GM21447 (cell line): ENCODE results near the gene SPANXN4.
A peak's percentile ranks its signal among the peaks of the same experiment; 100 is the strongest.

Experiments
- ATAC-seq: cut with Tn5 transposase; IDR thresholded peaks from one replicate; pipeline ENCODE4 v1.9.1; 2021; ENCODE audit not compliant: unreplicated experiment

Gene SPANXN4, protein sequence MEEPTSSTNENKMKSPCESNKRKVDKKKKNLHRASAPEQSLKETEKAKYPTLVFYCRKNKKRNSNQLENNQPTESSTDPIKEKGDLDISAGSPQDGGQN

DNA sequence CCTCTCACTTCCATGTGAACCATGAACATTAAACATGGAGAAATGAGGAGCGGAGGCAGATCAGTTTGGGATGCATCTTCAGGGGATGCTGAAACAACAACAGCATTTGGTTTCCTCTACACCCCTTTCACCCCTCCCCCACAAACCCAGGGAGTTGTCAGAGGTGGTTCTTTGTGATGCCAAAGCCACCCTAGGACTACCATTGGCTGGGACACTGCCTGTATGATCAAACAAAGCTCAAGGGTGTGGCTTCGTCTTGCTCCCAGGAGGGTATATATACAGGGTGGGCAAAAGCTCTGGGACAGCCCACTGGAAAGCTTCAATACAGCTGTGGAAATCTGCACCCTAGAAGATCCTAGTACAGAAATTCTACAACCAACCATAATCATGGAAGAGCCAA, at the start of gene SPANXN4:
Gene SPANXN4, plus strand, starts transcription at position 301 of the 400 bp plus-strand sequence. Its CDS starts 87 bp downstream, at position 388.
- no peak for ATAC-seq

DNA sequence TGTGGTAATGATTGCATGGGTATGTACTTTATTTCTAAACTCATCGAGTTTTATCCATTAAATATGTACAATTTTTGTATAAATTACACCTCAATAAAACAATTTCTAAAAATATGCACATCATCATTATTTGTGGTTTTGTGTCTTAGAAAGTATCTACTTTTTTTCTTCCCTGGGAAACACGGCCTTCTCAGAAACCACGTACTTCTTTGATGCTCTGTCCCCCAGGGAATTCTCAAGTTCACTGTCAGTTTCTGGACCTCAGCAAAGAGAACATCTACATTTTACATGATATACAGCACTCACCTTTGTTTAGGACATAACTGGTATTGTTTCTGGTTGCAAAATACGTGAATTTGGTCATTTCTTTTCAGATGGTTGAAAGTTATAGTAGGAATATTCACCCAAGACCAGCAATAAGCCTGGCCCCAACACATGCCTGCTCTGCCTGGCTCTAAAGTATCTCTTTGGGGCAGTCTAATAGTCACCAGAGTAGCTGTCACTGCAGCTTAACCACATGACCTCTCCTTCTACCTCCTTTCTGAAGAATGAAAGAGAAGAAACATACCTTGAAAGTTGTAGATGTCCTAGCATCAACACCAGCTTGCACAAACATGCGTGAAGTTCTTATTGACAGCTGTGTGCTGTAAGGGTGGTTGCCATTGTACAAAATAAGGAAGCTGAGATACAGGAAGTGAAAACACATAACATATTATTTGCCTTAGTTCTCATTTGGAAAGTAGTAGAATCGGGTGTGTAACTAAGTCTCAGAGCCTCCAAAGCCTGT, 48.4 kb upstream of the SPANXN4 start:
- peak; percentile 81 for ATAC-seq

DNA sequence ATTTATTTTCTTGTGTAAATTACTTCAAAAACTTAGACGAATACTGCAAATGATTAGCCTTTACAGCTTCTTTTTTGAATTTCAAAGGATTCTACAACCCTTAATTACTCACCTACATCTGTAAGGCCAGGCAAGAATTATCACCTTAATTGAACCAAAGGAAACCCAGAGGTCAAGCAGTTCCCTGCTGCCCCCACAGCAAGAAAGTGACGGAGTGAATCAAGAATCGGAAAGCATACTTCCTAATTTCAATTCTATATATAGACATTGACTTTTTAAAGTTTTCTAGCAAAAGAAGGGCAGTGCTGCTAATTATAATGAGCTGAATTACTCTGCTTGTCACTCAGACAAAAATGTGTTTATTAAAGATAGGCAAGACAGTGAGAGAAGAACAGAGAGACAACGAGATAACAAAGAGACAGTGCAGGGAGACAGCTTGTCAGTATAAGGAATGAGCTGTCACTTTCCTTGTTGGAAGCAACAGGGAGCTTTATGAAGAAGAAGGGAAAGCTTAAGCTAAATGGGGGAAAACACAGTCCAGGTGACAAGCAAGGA, 47.5 kb upstream of the SPANXN4 start:
- peak; percentile 57 for ATAC-seq

DNA sequence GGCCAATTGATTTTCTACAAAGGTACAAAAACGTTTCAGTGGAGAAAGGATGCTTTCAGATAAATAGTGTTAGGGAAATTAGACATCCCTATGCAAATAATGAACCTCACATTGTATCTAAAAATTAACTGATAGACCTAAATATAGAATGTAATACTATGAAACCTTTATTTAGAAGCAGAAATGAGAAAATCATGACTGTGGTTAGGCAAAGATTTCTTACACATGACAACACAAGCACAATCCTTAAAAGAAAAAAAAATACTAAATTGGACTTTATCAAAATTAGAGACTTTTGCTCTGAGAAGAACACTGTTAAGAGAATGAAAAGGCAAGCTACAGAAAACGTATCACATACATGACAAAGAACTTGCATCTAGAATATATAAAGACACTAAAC, 43.0 kb upstream of the SPANXN4 start:
- no peak for ATAC-seq

DNA sequence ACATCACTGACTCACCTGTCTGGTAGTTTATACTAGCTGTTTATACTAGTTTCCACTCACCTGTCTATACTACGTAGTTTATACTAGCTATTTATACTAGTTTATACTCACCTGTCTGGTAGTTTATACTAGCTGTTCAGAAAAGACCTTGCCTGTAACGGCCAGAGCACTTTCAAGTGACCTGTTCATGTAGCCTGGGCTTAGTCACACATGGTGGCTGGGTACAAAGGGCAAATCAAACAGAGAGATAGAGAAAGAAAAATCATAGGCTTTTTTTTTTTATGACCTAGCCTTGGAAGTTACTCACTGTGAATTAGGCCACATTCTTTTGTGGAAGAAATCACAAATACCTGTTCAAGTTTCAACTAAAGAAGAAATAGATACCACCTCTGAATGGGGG, 30.7 kb upstream of the SPANXN4 start:
- no peak for ATAC-seq

DNA sequence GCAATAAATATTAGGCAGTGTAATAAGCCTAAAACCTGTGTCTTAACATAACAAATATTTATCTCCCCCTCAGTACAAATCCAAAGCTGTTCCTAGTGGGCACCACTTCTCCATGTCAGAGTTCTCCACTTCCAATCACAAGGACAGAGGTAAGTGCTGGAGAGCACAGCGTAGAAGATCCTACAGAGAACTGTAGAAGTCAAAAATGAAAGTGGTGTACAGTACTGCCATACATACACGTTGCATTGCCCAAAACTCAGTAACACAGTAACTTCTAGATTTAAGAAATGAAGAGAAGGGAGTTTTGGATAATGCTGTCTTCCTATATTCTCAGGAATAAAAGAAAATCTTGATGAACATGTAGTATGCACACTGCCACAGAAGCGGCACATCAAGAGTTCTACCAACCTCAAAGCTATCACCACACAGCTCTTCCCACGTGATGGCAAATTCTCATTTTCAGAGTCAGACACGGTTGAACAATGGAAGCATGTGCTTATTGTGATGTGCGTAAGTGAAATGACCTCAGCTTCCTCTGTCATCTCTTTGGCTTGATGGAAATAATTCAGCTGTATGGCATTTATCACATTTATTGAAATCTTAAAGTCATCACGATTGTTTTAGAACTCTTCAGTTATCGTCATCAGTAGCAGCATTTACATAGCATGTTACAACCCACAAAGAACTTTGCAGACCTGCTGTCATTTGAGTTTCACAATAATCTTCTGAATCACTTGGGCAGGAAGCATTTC, 27.1 kb upstream of the SPANXN4 start:
- ATAC-seq = no peak

DNA sequence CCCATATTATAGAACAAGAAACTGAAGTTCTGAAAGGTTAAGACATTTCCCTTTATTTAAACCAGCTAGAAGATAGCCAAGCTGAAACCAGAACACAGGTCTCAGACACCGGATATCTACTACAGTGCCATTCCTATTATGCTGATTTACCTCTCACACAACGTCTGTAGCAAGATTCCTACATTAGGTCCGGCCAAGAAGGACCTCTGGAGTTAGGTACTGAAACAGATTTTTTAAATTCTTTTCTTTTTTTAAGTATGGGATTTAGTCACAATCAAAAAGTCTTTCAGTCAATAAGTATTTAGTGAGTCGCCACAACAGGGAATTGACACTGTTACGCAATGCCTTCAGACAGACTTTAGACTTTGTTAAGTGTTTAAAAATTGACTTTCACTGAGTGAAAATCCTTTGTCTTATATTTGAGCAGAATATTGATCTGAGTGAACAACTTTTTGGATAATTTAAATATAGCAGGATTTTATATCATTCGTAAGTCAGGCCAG, 26.5 kb upstream of the SPANXN4 start:
- no peak for ATAC-seq

DNA sequence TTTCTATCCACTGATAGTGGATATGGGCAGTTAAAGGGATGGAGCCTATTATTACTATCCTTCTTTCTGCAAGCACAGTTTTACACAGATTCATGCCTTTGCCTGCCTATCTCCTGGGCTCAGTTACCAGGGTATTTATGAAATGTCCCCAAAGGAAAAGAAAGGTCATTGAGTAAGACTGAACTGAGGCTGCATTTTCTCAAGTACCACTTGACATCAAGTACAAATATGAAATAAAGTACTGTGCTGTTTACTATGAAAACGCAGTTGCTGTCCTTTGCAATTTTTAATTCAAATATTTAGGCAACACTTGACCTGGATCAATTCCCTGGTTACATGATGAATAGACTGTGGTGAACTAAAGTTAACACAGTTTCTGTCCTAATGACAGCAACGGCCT, 23.5 kb upstream of the SPANXN4 start:
- no peak for ATAC-seq

DNA sequence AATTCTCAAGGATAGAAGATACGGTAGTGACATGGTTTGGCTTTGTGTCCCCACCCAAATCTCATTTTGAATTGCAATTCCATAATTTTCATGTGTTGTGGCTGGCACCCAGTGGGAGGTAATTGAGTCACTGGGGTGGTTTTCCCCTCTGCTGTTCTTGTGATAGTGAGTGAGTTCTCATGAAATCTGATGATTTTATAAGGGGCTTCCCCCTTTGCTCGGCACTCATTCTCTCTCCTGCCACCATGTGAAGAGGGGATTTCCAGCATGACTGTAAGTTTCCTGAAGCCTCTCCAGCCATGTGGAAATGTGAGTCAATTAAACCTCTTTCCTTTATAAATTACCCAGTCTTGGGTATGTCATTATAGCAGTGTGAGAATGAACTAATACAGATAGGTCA, 8.5 kb upstream of the SPANXN4 start:
- ATAC-seq = no peak

DNA sequence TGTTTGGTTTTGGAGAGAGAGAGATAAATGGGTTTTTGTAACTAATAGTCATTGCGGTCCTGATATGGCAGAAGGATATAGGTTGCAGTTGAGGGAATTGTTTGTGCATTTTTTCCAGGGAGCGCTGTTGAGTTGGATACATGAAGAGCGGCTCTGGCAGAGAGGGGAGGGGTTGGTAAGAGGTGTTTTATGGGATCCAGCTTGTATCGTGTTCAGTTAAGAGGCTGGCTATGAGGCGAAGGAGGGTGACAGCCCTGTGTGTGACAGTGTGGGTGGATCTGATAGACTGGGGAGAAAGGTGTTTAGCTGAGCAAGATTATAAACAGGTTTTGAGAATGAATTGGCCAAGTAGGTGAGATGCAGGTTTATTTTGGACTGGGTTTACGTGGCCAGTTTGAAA, 1.5 kb downstream of the SPANXN4 start:
- ATAC-seq = no peak

DNA sequence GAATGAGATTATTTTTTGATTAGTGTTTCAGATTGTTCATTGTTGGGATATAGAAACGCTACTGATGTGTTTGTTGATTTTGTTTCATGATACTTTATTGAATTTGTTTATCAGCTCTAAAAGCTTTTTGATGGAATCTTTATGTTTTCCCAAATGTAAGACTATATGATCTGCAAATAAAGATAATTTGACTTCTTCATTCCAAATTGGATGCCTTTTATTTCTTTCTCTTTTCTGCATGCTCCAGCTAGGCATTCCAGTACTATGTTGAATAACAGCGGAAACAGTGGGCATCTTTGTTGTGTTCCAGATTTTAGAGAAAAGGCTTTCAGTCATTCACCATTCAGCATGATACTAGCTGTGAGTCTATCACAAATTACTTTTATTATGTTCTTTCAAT, 21.8 kb downstream of the SPANXN4 start:
- no peak for ATAC-seq

DNA sequence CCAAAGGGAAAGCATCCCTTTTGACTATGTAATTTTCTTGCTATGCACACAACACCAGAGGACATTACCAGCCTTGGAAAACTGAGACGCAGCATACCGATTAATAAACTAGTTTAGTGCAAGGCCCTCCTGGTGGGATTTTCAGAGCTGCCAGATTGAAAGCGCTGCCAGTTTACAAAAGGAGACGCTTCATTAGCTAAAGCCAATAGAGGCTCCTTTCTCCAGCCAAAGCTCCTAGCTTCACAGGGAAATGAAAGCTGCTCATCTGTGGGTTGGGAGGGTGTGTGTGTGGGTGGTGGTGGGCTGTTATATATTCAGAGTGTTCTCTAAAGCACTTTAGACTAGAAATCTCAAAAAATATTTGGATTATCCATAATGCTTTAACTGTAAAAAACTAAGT, 32.4 kb downstream of the SPANXN4 start:
- no peak for ATAC-seq

DNA sequence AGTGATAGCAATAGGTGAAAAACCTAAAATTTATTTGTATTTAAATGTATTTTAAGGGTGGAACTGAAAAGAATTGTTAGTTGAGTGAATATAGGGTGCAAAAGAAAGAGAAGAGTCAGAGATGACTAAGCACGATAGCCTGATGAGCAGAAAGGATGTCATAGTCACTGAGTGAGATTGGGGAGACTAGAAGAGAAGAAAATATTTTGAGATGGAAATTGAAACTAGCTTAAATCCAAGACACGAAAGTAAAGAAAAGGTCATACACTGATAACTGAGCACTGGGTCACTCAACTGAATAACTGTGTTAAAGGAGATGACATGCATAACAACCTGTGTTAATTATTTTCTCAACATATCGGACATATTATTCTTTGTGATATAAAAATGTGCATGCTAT, 55.5 kb downstream of the SPANXN4 start:
- no peak for ATAC-seq

DNA sequence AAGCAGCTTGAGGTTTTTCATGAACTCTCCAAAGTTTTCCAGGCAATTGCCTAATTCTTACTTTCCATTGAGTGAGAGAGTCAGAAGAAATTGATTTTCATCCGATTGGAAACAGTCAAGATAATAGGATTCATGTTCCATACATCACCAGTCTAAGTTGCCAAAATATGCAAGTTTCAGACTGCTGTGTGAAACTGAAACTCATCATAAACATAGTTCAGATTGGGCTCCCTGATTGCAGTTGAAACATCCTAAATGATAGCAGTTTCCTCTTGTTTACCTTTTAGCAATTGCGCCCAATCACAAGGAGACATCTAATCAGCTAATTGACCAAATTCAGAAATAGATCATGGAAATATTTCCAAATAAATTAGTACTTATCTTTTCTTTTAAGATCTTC, 56.8 kb downstream of the SPANXN4 start:
- no peak for ATAC-seq
